Ascending aorta (tissue), 2 donors: ENCODE measurements around the gene IFNL1. TPM values are rescaled to one million over a fixed set of nuclear protein-coding genes. Genes with fewer than 3 reads are reported as not detected.

ENCODE experiments used
- DNase-seq, 2 donors: peaks; one replicate each; pipeline ENCODE4 v3.0.0-alpha.2; 2019; ENCODE audit warnings: low spot score in 2 of 2
- H3K27ac ChIP-seq, 2 donors: fragments of 200-600 bp; sonication (generic); one replicate each; pipeline ENCODE4 v1.5.1; 2016 to 2017; ENCODE audit warnings: mild to moderate bottlenecking in 1 of 2
- H3K27me3 ChIP-seq: fragments of 200-600 bp; sonication (generic); one replicate; pipeline ENCODE4 v1.5.1; 2017
- H3K36me3 ChIP-seq, 2 donors: fragments of 200-600 bp; sonication (generic); one replicate each; pipeline ENCODE4 v1.5.1; 2016
- H3K4me1 ChIP-seq, 2 donors: fragments of 200-600 bp; sonication (generic); one replicate each; pipeline ENCODE4 v1.5.1; 2016 to 2017; ENCODE audit warnings: mild to moderate bottlenecking in 1 of 2
- H3K4me3 ChIP-seq, 2 donors: fragments of 200-600 bp; sonication (generic); one replicate each; pipeline ENCODE4 v1.5.1; 2016 to 2017; ENCODE audit warnings: mild to moderate bottlenecking in 1 of 2
- H3K9me3 ChIP-seq, 2 donors: fragments of 200-600 bp; sonication (generic); one replicate each; pipeline ENCODE4 v1.5.1; 2016
- intact Hi-C: fragments of 100-400 bp; cut with DNase I; formaldehyde crosslinking; loops from one replicate; pipeline ENCODE4 v1.15.1; 2023
- total RNA-seq: library from RNA; depleted of rRNA; stranded (reverse); fragments of >200 nt; gene quantifications from one replicate; pipeline ENCODE4 v1.1.0, GENCODE V29; 2016
- TF ChIP-seq, protein P1 (sequence below), 3 experiments: fragments of 200-600 bp in 2 of 3; fragments of 450-650 bp in 1 of 3; sonication (generic) in 2 of 3; IDR thresholded peaks; one replicate each; pipeline ENCODE4 v1.5.1; 2016 to 2019; ENCODE audit warnings: antibody characterized with exemption in 3 of 3, mild to moderate bottlenecking in 1 of 3, moderate library complexity in 1 of 3

Gene IFNL1
- total RNA-seq, 1 donor from 2014 or later: not detected

DNA sequence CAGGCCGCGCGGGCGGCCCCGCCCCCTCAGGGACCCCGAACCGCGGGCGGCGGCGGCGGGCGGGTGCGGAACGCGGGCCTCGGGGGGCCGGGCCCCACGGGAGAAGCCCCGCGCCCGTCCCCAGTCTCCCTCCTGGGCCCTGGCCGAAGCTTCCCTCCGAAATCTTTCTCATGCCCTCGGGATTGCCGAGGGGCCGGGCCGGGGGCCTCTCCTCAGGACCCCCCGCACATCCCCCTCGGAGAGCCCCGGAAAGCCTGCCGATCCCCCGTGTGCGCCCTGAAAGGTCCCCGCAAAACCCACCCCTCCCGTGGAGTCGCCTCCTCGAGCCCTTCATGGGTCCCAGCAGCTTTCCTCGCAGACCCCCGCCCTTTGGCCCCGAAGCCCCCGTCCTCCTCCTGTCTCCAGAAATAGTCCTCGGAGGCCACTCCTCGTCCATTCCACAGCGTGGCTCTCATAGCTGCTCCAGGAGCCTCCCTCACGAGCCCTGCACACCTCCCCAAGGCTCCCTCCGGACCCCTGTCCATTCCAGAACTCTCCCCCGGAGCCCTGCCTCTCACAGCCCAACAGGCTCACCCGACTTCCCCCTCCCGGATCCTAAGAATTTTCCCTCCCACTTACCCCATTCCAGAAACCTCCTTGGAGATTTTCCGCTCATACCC is 46.6 kb downstream of the IFNL1 start:
- intact Hi-C loops: loop anchor here (1.0 to 10.0 kb wide), 11 partner anchors 30 to 955 kb away; partner anchors contain the start of genes DYRK1B, ECH1, EID2B and FBXO17
- no peaks in the 10 kb centered on the region for H3K27me3 ChIP-seq
- peaks cover 11 to 36% of the 10 kb centered on the region in 2 donors for H3K4me1 ChIP-seq
- peaks cover 0 to 6% of the 10 kb centered on the region in 2 donors for H3K36me3 ChIP-seq
- TF ChIP-seq, protein P1, sequence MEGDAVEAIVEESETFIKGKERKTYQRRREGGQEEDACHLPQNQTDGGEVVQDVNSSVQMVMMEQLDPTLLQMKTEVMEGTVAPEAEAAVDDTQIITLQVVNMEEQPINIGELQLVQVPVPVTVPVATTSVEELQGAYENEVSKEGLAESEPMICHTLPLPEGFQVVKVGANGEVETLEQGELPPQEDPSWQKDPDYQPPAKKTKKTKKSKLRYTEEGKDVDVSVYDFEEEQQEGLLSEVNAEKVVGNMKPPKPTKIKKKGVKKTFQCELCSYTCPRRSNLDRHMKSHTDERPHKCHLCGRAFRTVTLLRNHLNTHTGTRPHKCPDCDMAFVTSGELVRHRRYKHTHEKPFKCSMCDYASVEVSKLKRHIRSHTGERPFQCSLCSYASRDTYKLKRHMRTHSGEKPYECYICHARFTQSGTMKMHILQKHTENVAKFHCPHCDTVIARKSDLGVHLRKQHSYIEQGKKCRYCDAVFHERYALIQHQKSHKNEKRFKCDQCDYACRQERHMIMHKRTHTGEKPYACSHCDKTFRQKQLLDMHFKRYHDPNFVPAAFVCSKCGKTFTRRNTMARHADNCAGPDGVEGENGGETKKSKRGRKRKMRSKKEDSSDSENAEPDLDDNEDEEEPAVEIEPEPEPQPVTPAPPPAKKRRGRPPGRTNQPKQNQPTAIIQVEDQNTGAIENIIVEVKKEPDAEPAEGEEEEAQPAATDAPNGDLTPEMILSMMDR (IDR thresholded peaks at IDR 0.05): no peak
- DNase-seq: peak in 1 of 2 donors; percentile 67
- peak overlapping the region; percentile 90 to 91 for H3K27ac ChIP-seq
- no peaks in the 10 kb centered on the region for H3K9me3 ChIP-seq
- H3K4me3 ChIP-seq: peak overlapping the region; percentile 97

DNA sequence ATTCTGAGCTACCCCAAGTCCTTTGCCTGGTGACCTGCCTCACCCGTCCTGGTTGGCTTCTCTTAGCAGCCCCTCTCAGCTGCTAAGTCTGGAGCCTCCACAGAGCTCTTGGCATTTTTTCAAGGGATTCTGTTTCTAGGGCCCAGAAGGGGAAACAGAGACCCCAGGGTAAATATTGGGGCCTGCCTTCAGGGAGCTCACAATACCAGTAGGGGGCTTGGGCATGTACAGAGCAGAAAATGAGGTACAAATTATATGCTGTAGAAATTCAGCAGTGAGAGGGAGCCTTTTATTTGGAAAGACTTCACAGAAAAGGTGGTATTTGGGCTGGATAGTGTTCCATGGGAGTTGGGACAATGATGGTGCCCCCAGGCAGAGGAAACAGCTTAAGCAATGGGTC is 49.7 kb downstream of the IFNL1 start:
- intact Hi-C loops: loop anchor here (10.0 kb wide), 1 partner anchor 489 kb away; the partner anchor contains the start of gene DYRK1B
- no peak overlapping the region for H3K4me3 ChIP-seq
- TF ChIP-seq, protein P1 (IDR thresholded peaks at IDR 0.05): no peak
- DNase-seq: no peak
- no peaks in the 10 kb centered on the region for H3K9me3 ChIP-seq
- peaks cover 0 to 22% of the 10 kb centered on the region in 2 donors for H3K36me3 ChIP-seq
- H3K4me1 ChIP-seq: peaks cover 7 to 30% of the 10 kb centered on the region in 2 donors
- no peak overlapping the region for H3K27ac ChIP-seq
- no peaks in the 10 kb centered on the region for H3K27me3 ChIP-seq

DNA sequence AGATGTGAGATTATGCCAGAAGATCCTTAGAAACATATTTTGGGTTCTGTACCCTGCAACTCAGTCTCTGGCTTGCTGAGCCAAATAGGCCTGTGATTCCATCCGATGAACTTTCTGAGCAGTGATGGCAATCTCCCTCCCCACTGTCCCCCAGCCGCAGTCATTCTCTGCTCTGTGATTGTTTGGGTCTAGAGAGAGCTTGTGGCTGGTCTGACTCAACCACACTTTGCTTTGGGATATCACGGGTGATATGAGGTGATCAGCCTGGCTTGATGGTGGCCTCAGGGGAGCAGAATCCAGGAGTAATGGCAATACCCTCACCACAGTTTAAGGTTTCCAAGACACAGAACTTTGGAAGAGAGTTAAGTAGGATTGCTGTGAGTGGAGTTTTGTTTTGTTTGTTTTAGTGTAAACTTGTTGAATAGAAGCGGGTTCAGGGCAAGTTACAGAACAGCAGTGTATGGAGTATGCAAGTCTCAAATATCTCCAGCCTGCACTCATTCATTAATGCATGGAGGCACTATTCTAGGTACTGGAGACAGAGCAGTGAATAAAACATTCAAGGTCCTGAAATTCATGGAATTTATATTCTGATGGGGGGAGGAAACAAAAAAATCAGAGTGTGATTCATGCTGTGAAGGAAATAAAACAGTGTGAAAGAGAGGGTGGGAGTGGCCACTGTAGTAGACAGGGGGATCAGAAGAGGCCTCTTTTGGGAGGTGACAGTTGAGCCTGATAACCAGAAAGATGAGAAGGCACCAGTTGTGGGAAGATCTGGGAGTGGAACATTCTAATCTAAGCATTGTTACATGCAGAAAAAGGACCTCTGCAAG is 51.3 kb downstream of the IFNL1 start:
- Histone ChIP-seq H3K36me3 (peaks cover 8 to 33% of the 10 kb centered on the region in 2 donors), H3K27me3 (no peaks in the 10 kb centered on the region), H3K4me1 (peaks cover 6 to 28% of the 10 kb centered on the region in 2 donors), H3K4me3 (no peak overlapping the region), H3K9me3 (no peaks in the 10 kb centered on the region), H3K27ac (no peak overlapping the region)
- no peak for DNase-seq
- intact Hi-C loops: loop anchor here (10.0 kb wide), 1 partner anchor 487 kb away; the partner anchor contains the start of gene DYRK1B
- TF ChIP-seq, protein P1 (IDR thresholded peaks at IDR 0.05): no peak

Other genes starting within 250 kb of the IFNL1 start
- gene ACP7, start 212.0 kb upstream of the IFNL1 start, total RNA-seq: not detected
- gene PAK4, start 170.6 kb upstream of the IFNL1 start, total RNA-seq: 27.4 TPM
- not detected for gene NCCRP1, start 99.4 kb upstream of the IFNL1 start, total RNA-seq
- not detected for gene SYCN, start 92.1 kb upstream of the IFNL1 start, total RNA-seq
- not detected for gene IFNL3, start 51.4 kb upstream of the IFNL1 start, total RNA-seq
- not detected for gene IFNL4, start 47.6 kb upstream of the IFNL1 start, total RNA-seq
- not detected for gene IFNL2, start 28.0 kb upstream of the IFNL1 start, total RNA-seq
- gene LRFN1, start 24.5 kb downstream of the IFNL1 start, total RNA-seq: not detected
- gene GMFG, start 39.6 kb downstream of the IFNL1 start, total RNA-seq: 69.2 TPM
- 358 TPM for gene SAMD4B, start 46.0 kb downstream of the IFNL1 start, total RNA-seq
- 12.7 TPM for gene PAF1, start 94.7 kb downstream of the IFNL1 start, total RNA-seq
- 60.8 TPM for gene MED29, start 95.0 kb downstream of the IFNL1 start, total RNA-seq
- 1,166 TPM for gene ZFP36, start 110.4 kb downstream of the IFNL1 start, total RNA-seq
- 52.9 TPM for gene PLEKHG2, start 116.3 kb downstream of the IFNL1 start, total RNA-seq
- gene RPS16, start 139.5 kb downstream of the IFNL1 start, total RNA-seq: 1,453 TPM
- 142 TPM for gene SUPT5H, start 149.2 kb downstream of the IFNL1 start, total RNA-seq
- gene TIMM50, start 184.4 kb downstream of the IFNL1 start, total RNA-seq: 92.0 TPM
- gene DLL3, start 202.5 kb downstream of the IFNL1 start, total RNA-seq: not detected
- not detected for gene SELENOV, start 218.7 kb downstream of the IFNL1 start, total RNA-seq
- gene EID2B, start 236.4 kb downstream of the IFNL1 start, total RNA-seq: not detected
- gene EID2, start 243.8 kb downstream of the IFNL1 start, total RNA-seq: 11.8 TPM